Thoracic aorta (tissue), 2 donors: ENCODE results near the gene TWF1. TPM values are rescaled to one million over a fixed set of nuclear protein-coding genes. Genes with fewer than 3 reads are reported as not detected.

Experiments
- ATAC-seq: fragments of 150-250 bp; one replicate; pipeline ENCODE4 v1.8.0; 2017; ENCODE audit warnings: low read depth; ENCODE audit not compliant: insufficient number of reproducible peaks, low FRiP score
- DNase-seq: peaks from one replicate; pipeline ENCODE4 v3.0.0-alpha.2; 2020; ENCODE audit warnings: low spot score
- H3K27ac ChIP-seq, 2 donors: fragments of 200-600 bp; sonication (generic); 1 replicate in 1 of 2; 2 replicates in 1 of 2; pipeline ENCODE4 v1.5.1; 2016; ENCODE audit warnings: mild to moderate bottlenecking in 2 of 2, moderate library complexity in 2 of 2
- H3K27me3 ChIP-seq: fragments of 200-600 bp; sonication (generic); replicated peaks from 2 replicates; pipeline ENCODE4 v1.6.0; 2016; ENCODE audit warnings: mild to moderate bottlenecking; ENCODE audit not compliant: insufficient read depth
- H3K36me3 ChIP-seq: fragments of 200-600 bp; sonication (generic); one replicate; pipeline ENCODE4 v1.5.1; 2016
- H3K4me1 ChIP-seq, 2 donors: fragments of 200-600 bp; sonication (generic); 1 replicate in 1 of 2; 2 replicates in 1 of 2; pipeline versions ENCODE4 v1.5.1 to v1.6.0; 2016; ENCODE audit warnings: low read depth in 2 of 2, mild to moderate bottlenecking in 1 of 2; ENCODE audit not compliant: control insufficient read depth in 1 of 2
- H3K4me3 ChIP-seq: fragments of 200-600 bp; sonication (generic); 2 replicates; pipeline ENCODE4 v1.5.1; 2016; ENCODE audit warnings: mild to moderate bottlenecking
- H3K9me3 ChIP-seq: fragments of 200-600 bp; sonication (generic); 2 replicates; pipeline ENCODE4 v1.5.1; 2016
- CTCF ChIP-seq: fragments of 200-600 bp; sonication (generic); IDR thresholded peaks from one replicate; pipeline ENCODE4 v1.5.1; 2019; ENCODE audit warnings: antibody characterized with exemption
- total RNA-seq, 2 donors: library from RNA; depleted of rRNA; stranded (reverse); fragments of >200 nt; gene quantifications; one replicate each; pipeline versions ENCODE4 v1.1.0 to v1.2.3, GENCODE V29; 2016

TWF1 gene
- total RNA-seq, 2 donors from 2014 or later, result 70.8 to 108 TPM

- no peak for ATAC-seq
- no peak for TF ChIP-seq CTCF
- Histone ChIP-seq H3K4me3 (no peak overlapping the region), H3K27ac (no peak overlapping the region), H3K36me3 (no peaks in the 10 kb centered on the region), H3K27me3 (no peaks in the 10 kb centered on the region), H3K4me1 (peaks cover 2% of the 10 kb centered on the region in 2 donors), H3K9me3 (no peaks in the 10 kb centered on the region)
- DNase-seq, result no peak
Observed at GRCh38 chr12:43842259-43842658, 36.1 kb upstream of the TWF1 start.

DNA sequence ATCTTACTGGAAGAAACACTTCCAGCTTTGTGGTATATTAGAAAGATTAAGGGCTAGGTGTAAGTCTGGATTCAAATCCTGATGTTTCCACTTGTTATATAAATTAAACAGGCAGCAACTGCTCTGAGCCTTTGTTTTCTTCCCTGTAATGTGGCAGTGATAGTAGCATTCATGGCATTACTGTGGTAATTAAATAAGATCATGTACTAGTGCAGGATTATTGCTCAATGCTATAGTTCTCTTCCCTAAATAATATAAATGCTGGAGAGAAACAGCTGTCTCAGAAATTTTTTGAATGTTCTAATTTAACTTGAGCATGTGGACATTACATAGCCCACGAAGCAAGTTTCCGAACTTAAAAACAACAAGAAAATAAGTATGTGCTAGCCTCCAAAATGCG, 35.1 kb upstream of the TWF1 start:
- Histone ChIP-seq H3K27ac (no peak overlapping the region), H3K36me3 (no peaks in the 10 kb centered on the region), H3K27me3 (no peaks in the 10 kb centered on the region), H3K9me3 (no peaks in the 10 kb centered on the region), H3K4me3 (no peak overlapping the region), H3K4me1 (peaks cover 10% of the 10 kb centered on the region in 2 donors)
- ATAC-seq, result no peak
- TF ChIP-seq CTCF, result no peak
- DNase-seq, result no peak

DNA sequence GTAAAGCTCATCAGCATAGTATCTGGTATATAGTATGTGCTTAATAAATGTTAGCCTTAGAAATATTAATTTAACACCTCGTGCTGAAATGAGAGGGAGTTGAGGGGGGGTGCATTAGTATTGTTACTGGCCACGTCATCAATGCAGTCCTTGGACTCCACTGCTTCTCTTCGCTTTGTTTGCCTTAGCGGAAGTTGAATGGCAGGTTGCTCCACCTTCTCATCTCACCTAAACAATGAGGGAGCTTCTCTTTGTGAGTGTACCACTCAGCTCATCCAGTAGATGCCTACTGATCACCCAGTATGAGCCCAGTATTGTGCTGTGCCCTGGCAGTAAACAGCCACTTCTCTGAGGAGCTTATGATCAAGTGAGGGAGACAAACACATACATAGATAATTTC, 34.2 kb upstream of the TWF1 start:
- Histone ChIP-seq H3K27me3 (no peaks in the 10 kb centered on the region), H3K4me3 (no peak overlapping the region), H3K36me3 (no peaks in the 10 kb centered on the region), H3K9me3 (no peaks in the 10 kb centered on the region), H3K4me1 (peaks cover 10% of the 10 kb centered on the region in 2 donors), H3K27ac (no peak overlapping the region)
- no peak for DNase-seq
- no peak for TF ChIP-seq CTCF
- no peak for ATAC-seq

- no peak for TF ChIP-seq CTCF
- Histone ChIP-seq H3K4me1 (peaks cover 10 to 17% of the 10 kb centered on the region in 2 donors), H3K36me3 (no peaks in the 10 kb centered on the region), H3K4me3 (peak overlapping the region; percentile 90), H3K9me3 (no peaks in the 10 kb centered on the region), H3K27me3 (no peaks in the 10 kb centered on the region), H3K27ac (peak overlapping the region; percentile 82 to 98)
- DNase-seq (no peak), ATAC-seq (no peak)
Observed at GRCh38 chr12:43836475-43836989, 30.4 kb upstream of the TWF1 start.

DNA sequence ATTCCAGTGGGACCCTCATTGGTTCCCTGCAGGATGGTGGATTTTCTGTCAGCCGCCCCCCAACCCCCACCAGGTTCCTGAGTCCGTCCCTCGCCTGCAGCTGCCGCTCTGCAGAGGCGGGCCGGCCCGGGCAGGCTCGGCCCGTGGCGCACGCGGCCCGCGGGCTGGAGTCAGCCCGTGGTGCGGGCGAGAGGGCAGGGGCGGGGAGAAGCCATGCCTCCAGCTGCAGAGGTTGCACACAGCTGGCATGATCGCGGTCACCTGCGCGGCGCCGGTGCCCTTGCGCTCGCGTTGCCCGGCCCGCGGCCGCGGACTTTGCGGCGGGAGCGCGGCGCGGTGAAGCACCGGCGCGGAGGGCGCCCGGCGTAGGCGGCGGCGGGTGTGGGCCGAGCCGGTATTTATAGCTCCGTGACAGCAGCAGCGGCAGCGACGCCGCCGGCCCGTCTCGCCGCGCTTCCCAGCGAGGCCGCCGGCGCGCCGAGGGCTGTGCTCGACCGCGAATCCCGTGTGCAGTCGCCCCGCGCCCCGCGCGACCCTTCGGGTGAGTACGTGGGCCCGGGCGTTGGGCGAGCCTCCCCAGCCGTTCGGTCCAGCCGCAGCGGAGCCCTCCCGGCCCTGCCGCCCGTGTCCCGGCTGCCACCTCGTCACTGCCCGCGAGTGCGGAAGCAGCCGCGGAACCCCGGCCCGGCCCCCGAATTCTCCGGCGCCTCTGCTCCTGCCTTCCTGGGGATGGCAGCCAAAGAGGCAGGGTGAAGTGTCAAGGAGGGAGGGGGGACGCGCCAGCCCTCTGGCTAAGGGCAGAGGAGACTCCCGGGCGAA, 29.7 kb upstream of the TWF1 start, which contains the start of gene TMEM117:
TMEM117 (plus strand) TSS at position 426 of the 819 bp plus-strand sequence.
- Histone ChIP-seq H3K36me3 (no peaks in the 10 kb centered on the region), H3K9me3 (no peaks in the 10 kb centered on the region), H3K27me3 (no peaks in the 10 kb centered on the region), H3K4me1 (peaks cover 10 to 17% of the 10 kb centered on the region in 2 donors), H3K27ac (peak within 1 kb of the TSS; percentile 82 to 98), H3K4me3 (peak within 1 kb of the TSS; percentile 90)
- DNase-seq (peak; percentile 13), ATAC-seq (peak; percentile 73)
- no peak for TF ChIP-seq CTCF
